Smooth muscle cell (in vitro differentiated cells): Measurements from ENCODE around the gene SH3RF2. TPM values are rescaled to one million over a fixed set of nuclear protein-coding genes. Genes with fewer than 3 reads are reported as not detected.

Source experiments
- DNase-seq: peaks from one replicate; lab custom pipeline; 2025; ENCODE audit not compliant: unreplicated experiment; lab: John Stamatoyannopoulos, UW
- H2AFZ ChIP-seq: fragments of 200-600 bp; sonication (generic); 2 replicates; pipeline ENCODE4 v1.6.0; 2016; ENCODE audit warnings: antibody characterized with exemption, low read depth, mild to moderate bottlenecking
- H3F3A ChIP-seq: fragments of 200-600 bp; sonication (generic); 2 replicates; pipeline ENCODE4 v1.6.0; 2017; ENCODE audit warnings: antibody characterized with exemption, low read depth
- H3K27ac ChIP-seq: fragments of 200-600 bp; sonication (generic); 2 replicates; pipeline ENCODE4 v1.5.1; 2016; ENCODE audit warnings: low read depth, mild to moderate bottlenecking
- H3K27me3 ChIP-seq: fragments of 200-600 bp; sonication (generic); 2 replicates; pipeline ENCODE4 v1.6.1; 2016; ENCODE audit warnings: low read depth, mild to moderate bottlenecking
- H3K36me3 ChIP-seq: fragments of 200-600 bp; sonication (generic); 2 replicates; pipeline ENCODE4 v1.5.1; 2016; ENCODE audit warnings: low read depth
- H3K4me1 ChIP-seq: fragments of 200-600 bp; sonication (generic); 2 replicates; pipeline ENCODE4 v1.5.1; 2016; ENCODE audit warnings: low read depth
- H3K4me2 ChIP-seq: fragments of 200-600 bp; sonication (generic); 2 replicates; pipeline ENCODE4 v1.6.0; 2016; ENCODE audit warnings: mild to moderate bottlenecking
- H3K4me3 ChIP-seq: fragments of 200-600 bp; sonication (generic); 2 replicates; pipeline ENCODE4 v1.5.1; 2016; ENCODE audit warnings: mild to moderate bottlenecking
- H3K79me2 ChIP-seq: fragments of 200-600 bp; sonication (generic); 2 replicates; pipeline ENCODE4 v1.6.0; 2016; ENCODE audit warnings: low read depth, mild to moderate bottlenecking
- H3K9ac ChIP-seq: fragments of 200-600 bp; sonication (generic); 2 replicates; pipeline ENCODE4 v1.6.0; 2016; ENCODE audit warnings: low read depth
- H3K9me3 ChIP-seq: fragments of 200-600 bp; sonication (generic); replicated peaks from 2 replicates; pipeline ENCODE4 v1.5.1; 2016; ENCODE audit warnings: low read depth
- H4K20me1 ChIP-seq: fragments of 200-600 bp; sonication (generic); 2 replicates; pipeline ENCODE4 v1.6.0; 2016; ENCODE audit warnings: low read depth
- CTCF ChIP-seq: fragments of 200-600 bp; sonication (generic); IDR thresholded peaks from 2 replicates; pipeline ENCODE4 v1.5.1; 2017; ENCODE audit warnings: borderline replicate concordance, mild to moderate bottlenecking, antibody characterized with exemption; ENCODE audit not compliant: insufficient read depth, poor library complexity, severe bottlenecking
- WGBS: methylation state at CpG from one replicate; pipeline ENCODE4 v1.1.7; 2016; ENCODE audit warnings: low lambda C conversion rate; 5-methylcytosine and 5-hydroxymethylcytosine counted together
- polyA plus RNA-seq: library from polyadenylated mRNA; unstranded; fragments of >200 nt; fragmentation: Nextera tagmentation; extraction: Ambion mirVana; gene quantifications from 2 replicates; pipeline ENCODE4 v1.2.1, GENCODE V29; 2016
- total RNA-seq: library from RNA; depleted of rRNA; stranded (reverse); fragments of >200 nt; gene quantifications from 2 replicates; pipeline ENCODE4 v1.2.3, GENCODE V29; 2014

Gene SH3RF2
- total and polyA plus RNA-seq, 2 experiments from 2014 or later, result 1.0 to 2.0 TPM

- WGBS, result 89% methylated on average over 2 of the region's 2 CpGs
- Histone ChIP-seq H3K27me3 (peaks cover 6% of the 10 kb centered on the region), H3K79me2 (no peaks in the 10 kb centered on the region), H3K9me3 (no peaks in the 10 kb centered on the region), H3K4me1 (no peaks in the 10 kb centered on the region), H3K9ac (no peak overlapping the region), H3K36me3 (no peaks in the 10 kb centered on the region), H3K4me2 (no peak overlapping the region), H4K20me1 (no peaks in the 10 kb centered on the region), H2AFZ (no peak overlapping the region), H3F3A (peaks cover 14% of the 10 kb centered on the region), H3K4me3 (no peak overlapping the region), H3K27ac (no peak overlapping the region)
- no peak for DNase-seq
- no peak for TF ChIP-seq CTCF
These were observed 34.7 kb downstream of the SH3RF2 start for GRCh38 chr5:145971108-145971507.

GRCh38 chr5:145971701-145972100 lies 35.3 kb downstream of the SH3RF2 start:
- WGBS, result 95% methylated on average over 1 of the region's 1 CpG
- H3K9ac ChIP-seq, result no peak overlapping the region
- no peaks in the 10 kb centered on the region for H3K9me3 ChIP-seq

GRCh38 chr5:145975001-145975360 lies 38.6 kb downstream of the SH3RF2 start:
- no peak overlapping the region for H3K4me2 ChIP-seq
- H3K27ac ChIP-seq, result no peak overlapping the region
- 65% methylated on average over 3 of the region's 3 CpGs for WGBS
- no peak for TF ChIP-seq CTCF
- H3K4me1 ChIP-seq, result peaks cover 4% of the 10 kb centered on the region
- no peaks in the 10 kb centered on the region for H3K9me3 ChIP-seq
- H3K27me3 ChIP-seq, result no peaks in the 10 kb centered on the region
- H3K79me2 ChIP-seq, result no peaks in the 10 kb centered on the region
- H3F3A ChIP-seq, result peaks cover 18% of the 10 kb centered on the region
- H3K9ac ChIP-seq, result no peak overlapping the region
- no peaks in the 10 kb centered on the region for H4K20me1 ChIP-seq
- no peak overlapping the region for H3K4me3 ChIP-seq
- H3K36me3 ChIP-seq, result no peaks in the 10 kb centered on the region
- H2AFZ ChIP-seq, result no peak overlapping the region
- no peak for DNase-seq

More at GRCh38 chr5:145971701-145972100, 35.3 kb downstream of the SH3RF2 start:
- H3K36me3 ChIP-seq, result no peaks in the 10 kb centered on the region
- no peak overlapping the region for H3K27ac ChIP-seq
- H3K4me1 ChIP-seq, result peaks cover 2% of the 10 kb centered on the region
- no peaks in the 10 kb centered on the region for H3K79me2 ChIP-seq
- peaks cover 16% of the 10 kb centered on the region for H3F3A ChIP-seq
- no peak for DNase-seq
- no peak overlapping the region for H3K4me3 ChIP-seq
- H3K27me3 ChIP-seq, result peaks cover 6% of the 10 kb centered on the region
- TF ChIP-seq CTCF, result no peak
- no peak overlapping the region for H2AFZ ChIP-seq
- no peaks in the 10 kb centered on the region for H4K20me1 ChIP-seq
- H3K4me2 ChIP-seq, result no peak overlapping the region

GRCh38 chr5:145975361-145976066 lies 39.1 kb downstream of the SH3RF2 start:
- no peak overlapping the region for H2AFZ ChIP-seq
- TF ChIP-seq CTCF, result no peak
- no peaks in the 10 kb centered on the region for H4K20me1 ChIP-seq
- H3K4me3 ChIP-seq, result no peak overlapping the region
- H3K9me3 ChIP-seq, result no peaks in the 10 kb centered on the region
- H3K27me3 ChIP-seq, result no peaks in the 10 kb centered on the region
- H3K4me1 ChIP-seq, result peaks cover 4% of the 10 kb centered on the region
- no peak overlapping the region for H3K9ac ChIP-seq
- H3K36me3 ChIP-seq, result no peaks in the 10 kb centered on the region
- WGBS, result 24% methylated on average over 3 of the region's 3 CpGs
- peak overlapping the region; percentile 44 for H3K4me2 ChIP-seq
- H3K27ac ChIP-seq, result peak overlapping the region; percentile 5
- peaks cover 18% of the 10 kb centered on the region for H3F3A ChIP-seq
- no peaks in the 10 kb centered on the region for H3K79me2 ChIP-seq
- DNase-seq, result no peak
